22Rv1 (cell line): ENCODE results near the gene ATP6V0E2.

Source experiments
- ZFX ChIP-seq: fragments of 450-650 bp; IDR thresholded peaks from 2 replicates; pipeline ENCODE4 v1.6.1; 2017; ENCODE audit warnings: antibody characterized with exemption, borderline replicate concordance
- TF ChIP-seq, protein P1 (sequence below): fragments of 450-650 bp; IDR thresholded peaks from 2 replicates; pipeline ENCODE4 v1.5.1; 2017; ENCODE audit warnings: mild to moderate bottlenecking

- TF ChIP-seq, protein P1, sequence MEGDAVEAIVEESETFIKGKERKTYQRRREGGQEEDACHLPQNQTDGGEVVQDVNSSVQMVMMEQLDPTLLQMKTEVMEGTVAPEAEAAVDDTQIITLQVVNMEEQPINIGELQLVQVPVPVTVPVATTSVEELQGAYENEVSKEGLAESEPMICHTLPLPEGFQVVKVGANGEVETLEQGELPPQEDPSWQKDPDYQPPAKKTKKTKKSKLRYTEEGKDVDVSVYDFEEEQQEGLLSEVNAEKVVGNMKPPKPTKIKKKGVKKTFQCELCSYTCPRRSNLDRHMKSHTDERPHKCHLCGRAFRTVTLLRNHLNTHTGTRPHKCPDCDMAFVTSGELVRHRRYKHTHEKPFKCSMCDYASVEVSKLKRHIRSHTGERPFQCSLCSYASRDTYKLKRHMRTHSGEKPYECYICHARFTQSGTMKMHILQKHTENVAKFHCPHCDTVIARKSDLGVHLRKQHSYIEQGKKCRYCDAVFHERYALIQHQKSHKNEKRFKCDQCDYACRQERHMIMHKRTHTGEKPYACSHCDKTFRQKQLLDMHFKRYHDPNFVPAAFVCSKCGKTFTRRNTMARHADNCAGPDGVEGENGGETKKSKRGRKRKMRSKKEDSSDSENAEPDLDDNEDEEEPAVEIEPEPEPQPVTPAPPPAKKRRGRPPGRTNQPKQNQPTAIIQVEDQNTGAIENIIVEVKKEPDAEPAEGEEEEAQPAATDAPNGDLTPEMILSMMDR = no peak
- TF ChIP-seq ZFX = no peak
These were observed 3.9 kb upstream of the ATP6V0E2 start for GRCh38 chr7:149869867-149870266.
